Measurements from ENCODE around the gene ABCC2. TPM values are rescaled to one million over a fixed set of nuclear protein-coding genes. Genes with fewer than 3 reads are reported as not detected.

Gene ABCC2
- total and polyA plus RNA-seq, 2 experiments from 2014 or later: 0.19 to 0.86 TPM

DNA sequence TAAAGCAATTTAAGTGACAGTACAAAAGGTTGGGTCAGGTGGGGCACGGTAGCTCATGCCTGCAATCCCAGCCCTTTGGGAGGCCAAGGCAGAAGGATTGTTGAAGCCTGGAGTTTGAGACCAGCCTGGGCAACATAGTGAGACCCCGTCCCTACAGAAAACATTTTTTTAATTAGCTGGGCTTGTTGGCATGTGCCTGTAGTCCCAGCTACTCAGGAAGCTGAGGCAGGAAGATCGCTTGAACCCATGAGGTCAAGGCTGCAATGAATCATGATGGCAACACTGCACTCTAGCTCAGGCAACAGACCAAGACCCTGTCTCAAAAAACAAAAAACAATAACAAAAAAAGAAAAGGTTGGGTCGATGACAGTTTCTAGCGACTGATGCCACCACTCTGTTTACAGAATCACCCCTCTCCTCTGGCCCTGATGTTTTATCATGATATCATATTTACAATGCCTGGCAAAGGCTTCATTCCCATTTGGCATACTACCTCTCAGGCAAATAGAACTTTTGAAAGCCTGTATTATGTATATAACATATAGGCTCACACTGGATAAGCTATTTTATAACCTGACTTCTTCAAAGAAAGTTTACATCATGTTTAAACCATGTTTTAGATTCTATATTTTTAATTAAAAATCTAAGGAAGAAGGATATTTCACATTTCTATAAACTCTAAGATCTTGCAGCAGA, 558 bp upstream of the ABCC2 start:
- Histone ChIP-seq H4K20me1 (ENCODE audit: insufficient read depth) (no peaks in the 10 kb centered on the region), H3K4me1 (ENCODE audit: insufficient read depth) (peaks cover 75% of the 10 kb centered on the region), H3K27me3 (replicated peaks; ENCODE audit: insufficient read depth) (no peaks in the 10 kb centered on the region), H3K9ac (no peak overlapping the region), H2AFZ (no peak overlapping the region), H3K79me2 (ENCODE audit: insufficient read depth) (no peaks in the 10 kb centered on the region), H3K27ac (no peak overlapping the region), H3F3A (ENCODE audit: insufficient read depth) (peaks cover 33% of the 10 kb centered on the region), H3K9me2 (ENCODE audit: insufficient read depth) (no peaks in the 10 kb centered on the region), H3K9me3 (ENCODE audit: low read depth) (no peaks in the 10 kb centered on the region), H3K36me3 (ENCODE audit: low read depth) (no peaks in the 10 kb centered on the region), H3K4me2 (ENCODE audit: unreplicated experiment) (no peak overlapping the region), H3K4me3 (no peak overlapping the region)
- no peak for TF ChIP-seq EZH2phosphoT487 (IDR thresholded peaks at IDR 0.05; ENCODE audit: insufficient read depth, low read depth)
- 70 to 71% methylated on average over 5 of the region's 5 CpGs for WGBS, 2 experiments (ENCODE audit: low coverage in 1 of 2, low lambda C conversion rate in 2 of 2, missing lambda C conversion rate in 2 of 2)
- no peak for DNase-seq
- in situ Hi-C loops (cut with MboI): no loop called here

GRCh38 chr10:99784016-99784726, 1.7 kb downstream of the ABCC2 start:
- in situ Hi-C loops (cut with MboI): no loop called here
- Histone ChIP-seq H3K27ac (peak overlapping the region; percentile 53), H3K79me2 (ENCODE audit: insufficient read depth) (no peaks in the 10 kb centered on the region), H3K9me2 (ENCODE audit: insufficient read depth) (no peaks in the 10 kb centered on the region), H3K4me1 (ENCODE audit: insufficient read depth) (peaks cover 70% of the 10 kb centered on the region), H4K20me1 (ENCODE audit: insufficient read depth) (no peaks in the 10 kb centered on the region), H3K36me3 (ENCODE audit: low read depth) (no peaks in the 10 kb centered on the region), H3F3A (ENCODE audit: insufficient read depth) (peaks cover 42% of the 10 kb centered on the region), H3K9me3 (ENCODE audit: low read depth) (no peaks in the 10 kb centered on the region), H3K27me3 (replicated peaks; ENCODE audit: insufficient read depth) (no peaks in the 10 kb centered on the region), H2AFZ (peak overlapping the region; percentile 29; the same call in 1 of the 2 replicates), H3K4me3 (no peak overlapping the region), H3K4me2 (ENCODE audit: unreplicated experiment) (peak overlapping the region; percentile 4), H3K9ac (no peak overlapping the region)
- no peak for TF ChIP-seq EZH2 (IDR thresholded peaks at IDR 0.05; ENCODE audit: insufficient read depth, poor library complexity, severe bottlenecking)
- TF ChIP-seq EZH2phosphoT487 (IDR thresholded peaks at IDR 0.05; ENCODE audit: insufficient read depth, low read depth): no peak
- 46 to 51% methylated on average over 7 of the region's 7 CpGs for WGBS, 2 experiments (ENCODE audit: low coverage in 1 of 2, low lambda C conversion rate in 2 of 2, missing lambda C conversion rate in 2 of 2)
- peak; percentile 91 for DNase-seq

- no peaks in the 10 kb centered on the region for H3K36me3 ChIP-seq (ENCODE audit: low read depth)
- no peak for TF ChIP-seq EZH2 (IDR thresholded peaks at IDR 0.05; ENCODE audit: insufficient read depth, poor library complexity, severe bottlenecking)
- no peak for TF ChIP-seq EZH2phosphoT487 (IDR thresholded peaks at IDR 0.05; ENCODE audit: insufficient read depth, low read depth)
- no peaks in the 10 kb centered on the region for H3K9me3 ChIP-seq (ENCODE audit: low read depth)
- no peaks in the 10 kb centered on the region for H3K9me2 ChIP-seq (ENCODE audit: insufficient read depth)
- no peak overlapping the region for H3K9ac ChIP-seq
- H4K20me1 ChIP-seq (ENCODE audit: insufficient read depth): no peaks in the 10 kb centered on the region
- H3K4me2 ChIP-seq (ENCODE audit: unreplicated experiment): no peak overlapping the region
- H3F3A ChIP-seq (ENCODE audit: insufficient read depth): peaks cover 42% of the 10 kb centered on the region
- H3K79me2 ChIP-seq (ENCODE audit: insufficient read depth): no peaks in the 10 kb centered on the region
- WGBS, 2 experiments (ENCODE audit: low coverage in 1 of 2, low lambda C conversion rate in 2 of 2, missing lambda C conversion rate in 2 of 2): 43 to 52% methylated on average over 6 of the region's 6 CpGs
- peak overlapping the region; percentile 29; the same call in 1 of the 2 replicates for H2AFZ ChIP-seq
- no peak overlapping the region for H3K4me3 ChIP-seq
- in situ Hi-C loops (cut with MboI): no loop called here
- no peaks in the 10 kb centered on the region for H3K27me3 ChIP-seq (replicated peaks; ENCODE audit: insufficient read depth)
- peak overlapping the region; percentile 53 for H3K27ac ChIP-seq
- peak; percentile 38 for DNase-seq
- H3K4me1 ChIP-seq (ENCODE audit: insufficient read depth): peaks cover 65% of the 10 kb centered on the region
These were observed 2.4 kb downstream of the ABCC2 start for GRCh38 chr10:99784727-99785441.

GRCh38 chr10:99785646-99786045, 3.2 kb downstream of the ABCC2 start:
- Histone ChIP-seq H3K36me3 (ENCODE audit: low read depth) (no peaks in the 10 kb centered on the region), H4K20me1 (ENCODE audit: insufficient read depth) (no peaks in the 10 kb centered on the region), H3K4me1 (ENCODE audit: insufficient read depth) (peaks cover 57% of the 10 kb centered on the region), H3F3A (ENCODE audit: insufficient read depth) (peaks cover 37% of the 10 kb centered on the region), H3K4me2 (ENCODE audit: unreplicated experiment) (no peak overlapping the region), H2AFZ (no peak overlapping the region), H3K79me2 (ENCODE audit: insufficient read depth) (no peaks in the 10 kb centered on the region), H3K27me3 (replicated peaks; ENCODE audit: insufficient read depth) (no peaks in the 10 kb centered on the region), H3K9me3 (ENCODE audit: low read depth) (no peaks in the 10 kb centered on the region), H3K9ac (no peak overlapping the region), H3K9me2 (ENCODE audit: insufficient read depth) (no peaks in the 10 kb centered on the region), H3K4me3 (no peak overlapping the region), H3K27ac (no peak overlapping the region)
- DNase-seq: no peak
- WGBS, 2 experiments (ENCODE audit: low coverage in 1 of 2, low lambda C conversion rate in 2 of 2, missing lambda C conversion rate in 2 of 2): 98% methylated on average over 6 of the region's 6 CpGs
- in situ Hi-C loops (cut with MboI): no loop called here
- TF ChIP-seq EZH2phosphoT487 (IDR thresholded peaks at IDR 0.05; ENCODE audit: insufficient read depth, low read depth) (no peak), EZH2 (IDR thresholded peaks at IDR 0.05; ENCODE audit: insufficient read depth, poor library complexity, severe bottlenecking) (no peak)
